Measurements from ENCODE around the gene SAP130. TPM values are rescaled to one million over a fixed set of nuclear protein-coding genes. Genes with fewer than 3 reads are reported as not detected.

SAP130 gene
- total and polyA plus RNA-seq, 2 of the 4 experiments (the other 2 are of a cell fraction), result 6.1 to 17.1 TPM

DNA sequence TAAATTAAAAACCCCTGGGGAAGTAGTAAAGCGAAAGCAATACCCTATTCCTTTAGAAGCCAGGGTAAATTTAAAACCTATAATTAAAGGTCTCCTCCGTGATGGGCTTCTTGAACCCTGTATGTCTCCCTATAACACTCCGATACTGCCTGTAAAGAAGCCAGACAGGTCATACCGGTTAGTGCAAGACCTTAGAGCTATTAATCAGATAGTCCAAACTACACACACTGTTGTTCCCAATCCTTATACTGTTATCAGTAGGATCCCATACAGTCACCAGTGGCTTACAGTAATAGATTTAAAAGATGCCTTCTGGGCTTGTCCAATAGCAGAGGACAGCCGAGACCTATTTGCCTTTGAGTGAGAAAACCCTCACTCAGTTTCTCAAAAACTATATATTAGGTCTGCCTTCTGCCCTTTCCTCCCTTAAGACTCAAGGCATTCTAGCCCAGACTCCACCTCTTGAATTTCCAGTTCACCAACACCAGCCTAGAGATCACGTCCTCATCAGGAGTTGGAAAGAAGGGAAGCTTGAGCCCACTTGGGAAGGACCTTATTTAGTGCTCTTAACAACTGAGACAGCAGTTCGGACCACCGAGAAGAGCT lies 12.4 kb upstream of the SAP130 start:
- H2BK5ac ChIP-seq (ENCODE audit: low read depth, low read length, poor library complexity, severe bottlenecking), result no peak overlapping the region
- H4K91ac ChIP-seq (ENCODE audit: insufficient read depth, low read depth, low read length), result no peak overlapping the region
- H3K9ac ChIP-seq (ENCODE audit: low read depth, low read length), result no peak overlapping the region
- no peak overlapping the region for H3K27ac ChIP-seq (ENCODE audit: insufficient read depth, low read length)
- no TSS peak for BruUV-seq (replicated peaks)
- intact Hi-C loops (cut with micrococcal nuclease) (no loop called here), dilution Hi-C loops (cut with HindIII; ENCODE audit: low sequenced_read_pairs, unreplicated experiment) (no loop called here), in situ Hi-C loops (cut with MboI; ENCODE audit: low sequenced_read_pairs) (no loop called here)
- H2BK15ac ChIP-seq (ENCODE audit: low read depth, low read length), result no peak overlapping the region
- no peak for TF ChIP-seq RAD21 (IDR thresholded peaks at IDR 0.05; ENCODE audit: low read length)
- no peak for TF ChIP-seq MAFK (IDR thresholded peaks at IDR 0.05; ENCODE audit: low read depth, low read length)
- no peak for TF ChIP-seq FOS (IDR thresholded peaks at IDR 0.05; ENCODE audit: low read depth, low read length)
- no peak for TF ChIP-seq MXI1 (IDR thresholded peaks at IDR 0.05; ENCODE audit: borderline replicate concordance, low read depth, low read length)
- no peak for TF ChIP-seq RCOR1 (IDR thresholded peaks at IDR 0.05; ENCODE audit: insufficient replicate concordance, low read length)
- TF ChIP-seq RFX5 (IDR thresholded peaks at IDR 0.05; ENCODE audit: low read depth, low read length), result no peak
- TF ChIP-seq POLR2A (IDR thresholded peaks at IDR 0.05; ENCODE audit: low read depth, low read length), result no peak
- TF ChIP-seq NFE2L2 (IDR thresholded peaks at IDR 0.05; ENCODE audit: low read depth, low read length), result no peak
- TF ChIP-seq BHLHE40 (IDR thresholded peaks at IDR 0.05; ENCODE audit: low read depth, low read length), result no peak
- TF ChIP-seq, protein P1, sequence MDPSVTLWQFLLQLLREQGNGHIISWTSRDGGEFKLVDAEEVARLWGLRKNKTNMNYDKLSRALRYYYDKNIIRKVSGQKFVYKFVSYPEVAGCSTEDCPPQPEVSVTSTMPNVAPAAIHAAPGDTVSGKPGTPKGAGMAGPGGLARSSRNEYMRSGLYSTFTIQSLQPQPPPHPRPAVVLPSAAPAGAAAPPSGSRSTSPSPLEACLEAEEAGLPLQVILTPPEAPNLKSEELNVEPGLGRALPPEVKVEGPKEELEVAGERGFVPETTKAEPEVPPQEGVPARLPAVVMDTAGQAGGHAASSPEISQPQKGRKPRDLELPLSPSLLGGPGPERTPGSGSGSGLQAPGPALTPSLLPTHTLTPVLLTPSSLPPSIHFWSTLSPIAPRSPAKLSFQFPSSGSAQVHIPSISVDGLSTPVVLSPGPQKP (IDR thresholded peaks at IDR 0.05; ENCODE audit: borderline replicate concordance, low read depth, low read length), result no peak
- no peak for TF ChIP-seq SMC3 (IDR thresholded peaks at IDR 0.05; ENCODE audit: low read depth, low read length)
- TF ChIP-seq CEBPB (IDR thresholded peaks at IDR 0.05; ENCODE audit: low read depth, low read length), result no peak
- TF ChIP-seq CHD1 (IDR thresholded peaks at IDR 0.05; ENCODE audit: low read depth, low read length), result no peak
- no peak for TF ChIP-seq MAZ (IDR thresholded peaks at IDR 0.05; ENCODE audit: borderline replicate concordance, low read depth, low read length)
- TF ChIP-seq, protein P2, sequence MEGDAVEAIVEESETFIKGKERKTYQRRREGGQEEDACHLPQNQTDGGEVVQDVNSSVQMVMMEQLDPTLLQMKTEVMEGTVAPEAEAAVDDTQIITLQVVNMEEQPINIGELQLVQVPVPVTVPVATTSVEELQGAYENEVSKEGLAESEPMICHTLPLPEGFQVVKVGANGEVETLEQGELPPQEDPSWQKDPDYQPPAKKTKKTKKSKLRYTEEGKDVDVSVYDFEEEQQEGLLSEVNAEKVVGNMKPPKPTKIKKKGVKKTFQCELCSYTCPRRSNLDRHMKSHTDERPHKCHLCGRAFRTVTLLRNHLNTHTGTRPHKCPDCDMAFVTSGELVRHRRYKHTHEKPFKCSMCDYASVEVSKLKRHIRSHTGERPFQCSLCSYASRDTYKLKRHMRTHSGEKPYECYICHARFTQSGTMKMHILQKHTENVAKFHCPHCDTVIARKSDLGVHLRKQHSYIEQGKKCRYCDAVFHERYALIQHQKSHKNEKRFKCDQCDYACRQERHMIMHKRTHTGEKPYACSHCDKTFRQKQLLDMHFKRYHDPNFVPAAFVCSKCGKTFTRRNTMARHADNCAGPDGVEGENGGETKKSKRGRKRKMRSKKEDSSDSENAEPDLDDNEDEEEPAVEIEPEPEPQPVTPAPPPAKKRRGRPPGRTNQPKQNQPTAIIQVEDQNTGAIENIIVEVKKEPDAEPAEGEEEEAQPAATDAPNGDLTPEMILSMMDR (conservative IDR thresholded peaks at IDR 0.05; ENCODE audit: low read depth, low read length), result no peak
- TF ChIP-seq, protein P3, sequence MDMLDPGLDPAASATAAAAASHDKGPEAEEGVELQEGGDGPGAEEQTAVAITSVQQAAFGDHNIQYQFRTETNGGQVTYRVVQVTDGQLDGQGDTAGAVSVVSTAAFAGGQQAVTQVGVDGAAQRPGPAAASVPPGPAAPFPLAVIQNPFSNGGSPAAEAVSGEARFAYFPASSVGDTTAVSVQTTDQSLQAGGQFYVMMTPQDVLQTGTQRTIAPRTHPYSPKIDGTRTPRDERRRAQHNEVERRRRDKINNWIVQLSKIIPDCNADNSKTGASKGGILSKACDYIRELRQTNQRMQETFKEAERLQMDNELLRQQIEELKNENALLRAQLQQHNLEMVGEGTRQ (IDR thresholded peaks at IDR 0.05; ENCODE audit: low read depth, low read length), result no peak
- ChIA-PET POLR2A (ENCODE audit: unreplicated experiment) (no interaction called here), CTCF (no interaction called here)
- H2BK120ac ChIP-seq (ENCODE audit: low read depth, low read length), result no peak overlapping the region
- peaks cover 2% of the 10 kb centered on the region; the same call in 1 of the 2 replicates for H3K27me3 ChIP-seq (ENCODE audit: control insufficient read depth, insufficient read depth, low read length)
- H3K4ac ChIP-seq (ENCODE audit: low read depth, low read length), result no peak overlapping the region
- H3K4me1 ChIP-seq (ENCODE audit: control insufficient read depth, insufficient read depth, low read length), result no peaks in the 10 kb centered on the region
- no peak overlapping the region for H2AFZ ChIP-seq (replicated peaks; ENCODE audit: low read length, poor library complexity)
- H2BK20ac ChIP-seq (ENCODE audit: low read depth, low read length), result no peak overlapping the region
- no peak overlapping the region for H3K14ac ChIP-seq (replicated peaks; ENCODE audit: low read depth, low read length)
- no peaks in the 10 kb centered on the region for H3K9me1 ChIP-seq (ENCODE audit: insufficient read depth, low read length)
- H3K18ac ChIP-seq (ENCODE audit: low read depth, low read length), result no peak overlapping the region
- H2AK9ac ChIP-seq (replicated peaks; ENCODE audit: low read depth, low read length, poor library complexity), result no peak overlapping the region
- H3K23ac ChIP-seq (ENCODE audit: low read depth, low read length), result no peak overlapping the region
- WGBS, 2 experiments (ENCODE audit: extremely low coverage in 2 of 2, insufficient read length in 1 of 2), result 93% methylated on average over 3 of the region's 8 CpGs; no CpG with 5 or more reads in 1 of the 2 experiments
- no peaks in the 10 kb centered on the region for H4K20me1 ChIP-seq (ENCODE audit: insufficient read depth, low read length)
- H4K5ac ChIP-seq (ENCODE audit: low read depth, low read length), result no peak overlapping the region
- H3K79me1 ChIP-seq (ENCODE audit: low read depth in 1 of 2, low read length in 2 of 2), result no peaks in the 10 kb centered on the region
- no peak overlapping the region for H3K56ac ChIP-seq (ENCODE audit: extremely low read depth, insufficient read depth, low read length)
- ATAC-seq (ENCODE audit: low read depth), result no peak
- no peak overlapping the region for H4K8ac ChIP-seq (ENCODE audit: low read depth in 2 of 2, low read length in 2 of 2)
- DNase-seq, result no peak
- H3K36me3 ChIP-seq (ENCODE audit: control insufficient read depth, insufficient read depth, low read length), result no peaks in the 10 kb centered on the region
- H3K4me2 ChIP-seq (ENCODE audit: low read depth, low read length), result no peak overlapping the region
- H2AK5ac ChIP-seq (ENCODE audit: low read depth, low read length), result no peak overlapping the region
- no peak overlapping the region for H3K4me3 ChIP-seq (ENCODE audit: insufficient read depth, low read depth, low read length)
- H3K9me3 ChIP-seq (ENCODE audit: control insufficient read depth, insufficient read depth, low read length), result peaks cover 28% of the 10 kb centered on the region

All from IMR-90 (cell line).